SIG-M5 treated with dmso at 0.1 percent for 504 hours (cell line): Measurements from ENCODE around the gene KRTAP27-1.

Source experiments
- DNase-seq: peaks from one replicate; lab custom pipeline; 2025; ENCODE audit not compliant: unreplicated experiment; lab: John Stamatoyannopoulos, UW

KRTAP27-1 gene

GRCh38 chr21:30305136-30305535 is 32.4 kb downstream of the KRTAP27-1 start:
- DNase-seq: no peak

- DNase-seq: no peak
Observed at GRCh38 chr21:30289215-30289614, 48.3 kb downstream of the KRTAP27-1 start, which contains the start of gene KRTAP25-1. TSS of gene KRTAP25-1 (minus strand) at chr21:30289514. CDS start at chr21:30289490, 24 bp downstream.
